Tracheal epithelial cell (primary cell): ENCODE data around the gene C6orf118. TPM values are rescaled to one million over a fixed set of nuclear protein-coding genes. Genes with fewer than 3 reads are reported as not detected.

Source experiments
- total RNA-seq: library from RNA; depleted of rRNA; stranded (reverse); fragments of >200 nt; gene quantifications from 2 replicates; pipeline ENCODE4 v1.2.1, GENCODE V29; 2014

C6orf118 gene
- 0.21 TPM in 1 of 2 replicates, not detected in the other for total RNA-seq

GRCh38 chr6:165308926-165309731, at the start of gene C6orf118:
Gene C6orf118, minus strand, starts transcription at chr6:165309605. Its CDS starts 19 bp downstream, at chr6:165309586.

